Activated naive CD4-positive, alpha-beta T cell (primary cell): Measurements from ENCODE around the gene PIGT.
A peak's percentile ranks its signal among the peaks of the same experiment; 100 is the strongest.

ENCODE experiments used
- DNase-seq, 4 experiments: peaks; one replicate each; lab custom pipeline; 2025; lab: John Stamatoyannopoulos, UW

Gene PIGT

DNA sequence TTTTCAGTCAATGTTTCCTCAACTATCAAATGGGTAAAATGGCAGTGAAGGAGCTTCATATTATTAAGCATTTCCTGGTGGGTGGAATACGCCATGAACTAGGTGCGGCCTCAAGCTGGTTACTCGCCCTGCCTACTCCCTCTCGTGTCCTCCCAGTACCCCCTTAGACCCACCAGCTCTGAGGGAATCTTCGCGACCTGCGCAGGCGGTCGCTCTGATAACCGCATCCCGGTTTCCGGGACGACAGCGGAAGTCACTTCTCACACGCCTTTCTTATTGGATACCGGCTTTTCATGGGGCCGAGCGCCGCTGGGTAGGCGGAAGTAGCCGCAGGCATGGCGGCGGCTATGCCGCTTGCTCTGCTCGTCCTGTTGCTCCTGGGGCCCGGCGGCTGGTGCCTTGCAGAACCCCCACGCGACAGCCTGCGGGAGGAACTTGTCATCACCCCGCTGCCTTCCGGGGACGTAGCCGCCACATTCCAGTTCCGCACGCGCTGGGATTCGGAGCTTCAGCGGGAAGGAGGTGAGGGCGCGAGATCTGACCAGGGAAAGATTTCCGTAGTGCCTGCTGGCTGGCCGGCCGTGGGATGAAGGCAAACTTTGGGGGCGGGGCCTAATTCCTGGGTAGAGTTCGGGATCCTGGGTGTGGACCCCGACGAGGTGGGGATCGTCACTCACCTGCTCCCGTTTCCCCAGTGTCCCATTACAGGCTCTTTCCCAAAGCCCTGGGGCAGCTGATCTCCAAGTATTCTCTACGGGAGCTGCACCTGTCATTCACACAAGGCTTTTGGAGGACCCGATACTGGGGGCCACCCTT, at the start of gene PIGT:
Gene PIGT (plus strand): TSS at position 320 of the 816 bp plus-strand sequence. CDS start 16 bp downstream, at position 336.
- DNase-seq = peak; percentile 60 to 83 (median 72)

DNA sequence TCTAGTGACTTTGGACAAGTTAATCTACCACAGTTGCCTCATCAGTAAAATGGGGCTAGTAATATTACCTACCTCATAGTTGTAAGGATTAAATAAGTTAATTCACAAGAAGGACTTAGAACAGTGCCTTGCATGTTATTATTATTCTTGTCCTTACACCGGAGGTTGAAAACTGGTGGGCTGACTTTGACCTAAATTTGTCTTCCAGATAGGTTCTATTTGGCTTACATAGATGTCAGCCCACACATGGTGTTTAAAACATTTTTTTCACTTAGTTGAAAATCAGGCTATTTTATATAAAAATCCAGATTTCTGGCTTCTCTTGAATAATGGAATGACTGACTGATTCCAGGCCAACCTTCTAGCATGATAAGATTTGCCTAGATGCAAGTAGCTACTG, 49.7 kb upstream of the PIGT start:
- DNase-seq = no peak

DNA sequence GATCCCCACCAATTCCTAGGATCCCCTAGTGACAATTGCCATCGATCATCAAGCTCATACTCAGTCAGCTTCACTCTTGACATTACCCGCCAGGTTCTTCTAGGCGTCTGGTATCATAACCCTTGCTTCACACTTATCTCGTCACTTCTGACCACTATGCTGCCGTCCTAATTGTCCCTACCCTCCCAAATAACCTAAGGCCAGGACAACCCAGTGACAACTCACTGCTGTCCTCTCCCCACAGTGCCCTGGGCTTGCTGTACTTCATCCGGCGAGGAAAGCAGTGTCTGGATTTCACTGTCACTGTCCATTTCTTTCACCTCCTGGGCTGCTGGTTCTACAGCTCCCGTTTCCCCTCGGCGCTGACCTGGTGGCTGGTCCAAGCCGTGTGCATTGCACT, 49.3 kb upstream of the PIGT start:
- DNase-seq = no peak

DNA sequence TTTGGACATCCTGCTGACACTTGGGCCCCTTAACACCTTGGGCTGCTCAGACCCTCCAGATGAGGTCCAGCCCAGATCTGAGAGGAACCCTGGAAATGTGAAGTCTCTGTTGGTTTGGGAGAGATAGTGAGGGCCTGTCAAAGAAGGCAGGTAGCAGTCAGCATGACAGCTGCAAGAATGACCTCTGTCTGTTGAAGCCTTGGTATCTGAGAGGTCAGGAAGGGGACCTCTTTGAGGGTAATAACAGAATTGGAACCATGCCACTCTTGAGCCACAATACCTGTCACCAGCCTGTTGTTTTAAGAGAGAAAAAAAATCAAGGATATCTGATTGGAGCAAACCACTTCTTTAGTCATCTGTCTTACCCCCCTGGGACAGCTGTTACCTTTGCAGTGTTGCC, 48.8 kb upstream of the PIGT start:
- DNase-seq = no peak

DNA sequence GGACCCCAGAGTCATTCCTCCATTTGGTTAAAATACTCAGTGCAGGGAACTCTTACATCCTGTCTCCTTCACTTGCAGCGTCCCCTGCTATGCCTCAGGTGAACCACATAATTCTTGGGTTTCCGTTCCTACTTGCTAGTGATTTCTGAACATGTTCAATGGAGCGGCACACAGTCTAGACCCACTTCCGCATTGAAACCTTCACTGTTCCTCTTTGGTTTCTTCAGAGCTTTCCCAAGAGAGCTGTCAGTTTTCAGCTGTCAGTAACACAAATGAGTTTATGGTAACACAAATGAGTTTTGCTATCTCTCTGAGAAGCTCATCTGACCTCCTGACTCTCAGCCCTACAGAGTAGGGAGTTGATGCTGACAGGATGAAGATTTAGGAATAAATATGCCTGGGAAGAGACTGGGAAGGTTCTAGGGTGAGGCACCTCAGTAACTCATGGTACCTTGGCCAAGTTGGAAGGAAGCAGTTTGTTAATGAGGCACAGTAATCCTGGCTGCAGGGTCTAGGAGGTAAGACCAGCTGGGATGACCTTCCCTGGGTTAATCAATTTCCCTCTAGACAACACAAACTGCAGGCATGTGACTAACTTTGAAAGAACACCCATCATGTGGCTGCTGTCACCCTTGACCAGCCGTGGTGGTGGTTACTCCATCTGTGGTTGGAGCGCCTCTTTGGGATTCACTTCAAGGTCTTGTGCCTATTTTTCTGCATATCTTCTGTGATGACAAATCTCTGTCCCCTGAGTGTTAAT, 47.5 kb upstream of the PIGT start:
- DNase-seq = no peak

DNA sequence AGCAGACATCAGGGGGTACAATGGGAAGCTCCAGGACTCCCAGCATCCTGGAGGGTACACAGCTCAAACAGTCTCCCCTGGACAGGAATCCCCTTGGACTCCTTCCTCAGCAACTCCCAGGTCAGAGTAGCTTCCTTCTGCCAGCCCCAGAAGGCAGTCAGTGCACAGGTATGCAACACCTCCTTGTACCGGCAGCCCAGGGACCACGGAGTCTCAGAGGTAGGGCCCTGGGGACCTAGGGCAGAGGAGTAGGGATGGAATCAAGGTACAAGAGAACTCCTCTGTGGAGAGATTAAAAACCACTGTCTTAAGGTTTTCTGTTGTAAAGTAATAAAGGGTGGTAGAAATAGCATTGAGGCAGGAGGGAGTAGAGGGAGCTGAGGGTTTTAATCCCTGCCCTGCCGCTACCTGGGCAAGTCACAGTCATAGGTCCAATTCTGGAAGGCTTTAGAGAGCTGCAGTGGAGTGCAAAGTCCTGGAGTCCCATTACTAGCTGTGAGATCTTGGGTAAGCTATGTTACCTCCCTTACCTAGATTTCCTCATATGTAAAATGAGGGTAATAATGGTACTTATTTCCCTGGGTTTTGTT, 45.3 kb upstream of the PIGT start:
- no peak for DNase-seq

DNA sequence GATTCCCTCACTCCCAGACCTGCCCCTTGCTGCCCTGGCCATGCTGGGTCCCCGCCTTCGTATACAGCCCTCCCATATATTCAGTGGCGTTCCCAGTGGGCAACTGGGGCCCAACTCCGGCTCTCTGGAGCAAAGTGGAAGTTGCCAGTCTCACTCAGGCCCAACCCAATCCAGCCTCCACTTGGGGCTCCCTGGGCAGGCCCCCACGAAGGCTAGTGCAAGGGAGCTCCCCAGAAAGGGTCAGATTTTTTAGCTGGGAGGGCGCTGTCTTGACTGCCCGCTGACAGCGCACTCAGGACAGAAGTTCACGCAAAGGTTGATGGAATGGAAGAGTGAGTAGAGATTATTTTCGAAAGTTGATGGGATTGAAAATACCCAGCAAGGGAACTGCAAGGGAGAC, 43.7 kb upstream of the PIGT start:
- DNase-seq = no peak

DNA sequence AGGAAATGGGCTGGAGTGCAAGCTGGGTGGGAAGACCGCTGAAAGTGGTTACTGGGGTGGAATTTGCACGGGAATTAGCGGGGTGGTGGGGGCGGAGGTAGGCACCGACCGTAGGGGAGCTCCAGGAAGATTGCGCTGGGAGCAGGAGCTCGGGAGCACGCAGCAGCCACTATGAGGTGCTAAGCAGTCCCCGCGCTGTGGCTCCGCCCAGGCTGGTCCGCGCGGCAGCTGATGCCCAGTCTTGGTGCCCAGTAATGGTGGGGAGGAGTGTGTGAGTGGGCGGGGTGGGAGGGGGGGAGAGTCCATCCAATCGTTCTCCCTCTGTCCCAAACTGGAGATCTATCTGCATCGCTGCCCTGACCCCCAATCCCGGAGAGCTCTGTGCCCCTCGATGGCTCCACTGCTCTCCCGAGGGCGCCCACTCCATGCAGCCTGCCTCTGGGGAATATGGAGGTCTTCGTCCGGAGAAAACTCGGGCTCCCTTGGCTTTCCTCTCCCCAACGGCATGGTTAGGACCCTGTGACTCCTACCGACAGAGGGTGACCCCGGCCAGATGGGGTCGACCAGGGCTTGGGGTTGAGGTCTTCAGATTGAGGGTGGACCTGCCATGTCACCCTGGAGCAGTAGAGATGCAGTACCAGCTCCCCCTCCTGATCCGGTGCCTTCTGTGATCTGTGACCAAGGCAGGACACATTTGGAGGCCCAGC, 43.1 kb upstream of the PIGT start:
- no peak for DNase-seq

DNA sequence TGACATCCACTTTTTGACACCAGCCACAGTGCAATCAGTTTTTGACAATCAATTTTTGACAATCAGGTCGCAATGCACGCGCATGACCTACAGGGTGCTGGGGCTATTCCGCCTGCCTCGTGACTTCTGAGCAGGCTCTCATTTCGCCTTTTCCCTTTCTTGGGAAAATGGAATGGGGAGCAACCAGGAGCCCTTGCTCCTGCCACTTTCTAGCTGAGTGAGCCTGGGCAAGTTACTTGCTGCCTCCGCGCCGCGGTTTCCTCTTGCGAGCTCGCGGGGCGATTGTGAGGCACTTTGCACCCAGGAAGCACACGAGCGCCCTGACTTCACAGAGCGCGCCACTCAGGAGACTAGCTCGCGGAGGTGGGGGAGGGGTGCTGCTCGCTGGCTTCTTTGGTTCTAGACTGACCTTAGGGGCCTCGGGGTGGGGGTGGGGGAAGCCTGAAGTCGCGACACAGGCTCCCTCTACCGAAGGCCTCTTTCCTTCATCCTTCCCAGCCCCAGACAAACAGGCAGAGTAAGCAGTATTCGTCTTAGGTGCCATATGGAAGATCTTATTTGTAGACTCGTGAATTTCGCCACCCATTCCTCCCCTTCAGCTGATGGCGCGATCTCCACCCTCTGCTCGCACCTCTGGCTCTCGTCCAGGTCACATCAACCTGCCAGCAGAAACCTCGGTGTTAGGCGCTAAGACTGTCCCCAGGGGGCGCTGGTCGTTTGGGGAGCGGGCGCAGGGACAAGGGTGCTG, 42.4 kb upstream of the PIGT start:
- peak; percentile 68 to 89 (median 80) for DNase-seq

DNA sequence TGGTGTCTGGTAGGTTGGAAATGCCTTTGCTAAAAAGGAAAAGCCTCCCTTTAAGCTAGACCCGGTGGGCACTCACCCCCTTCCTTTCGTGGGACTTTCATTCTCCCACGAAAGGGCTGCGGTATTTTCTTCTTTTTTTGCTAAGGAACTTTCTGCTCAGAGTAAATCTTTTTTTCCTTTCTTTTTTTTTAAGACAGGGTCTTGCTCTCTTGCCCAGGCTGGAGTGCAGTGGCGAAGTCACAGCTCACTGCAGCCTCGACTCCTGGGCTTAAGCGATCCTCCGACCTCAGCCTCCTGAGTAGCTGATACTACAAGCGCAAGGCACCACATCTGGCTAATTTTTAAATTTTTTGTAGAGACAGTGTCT, 41.9 kb upstream of the PIGT start:
- DNase-seq = no peak

DNA sequence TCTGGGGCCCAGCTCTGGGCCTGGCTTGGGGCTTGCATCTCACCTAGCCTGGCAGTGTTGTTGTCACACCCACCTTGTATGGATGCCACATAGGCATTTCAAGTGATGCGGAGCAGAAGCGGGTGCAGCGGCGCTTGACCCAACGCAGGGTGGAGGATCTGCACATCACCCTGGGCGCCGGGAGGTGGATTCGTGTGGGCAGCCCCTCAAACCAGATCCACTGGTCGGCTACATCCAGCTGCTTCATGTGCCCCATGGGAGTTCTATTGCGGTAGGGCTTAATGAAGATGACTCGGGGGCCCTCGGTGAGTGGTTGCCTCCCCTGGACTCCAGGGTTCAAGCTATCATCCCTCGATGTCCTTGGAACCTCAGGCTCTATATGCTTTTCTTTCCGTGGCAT, 41.0 kb upstream of the PIGT start:
- no peak for DNase-seq

DNA sequence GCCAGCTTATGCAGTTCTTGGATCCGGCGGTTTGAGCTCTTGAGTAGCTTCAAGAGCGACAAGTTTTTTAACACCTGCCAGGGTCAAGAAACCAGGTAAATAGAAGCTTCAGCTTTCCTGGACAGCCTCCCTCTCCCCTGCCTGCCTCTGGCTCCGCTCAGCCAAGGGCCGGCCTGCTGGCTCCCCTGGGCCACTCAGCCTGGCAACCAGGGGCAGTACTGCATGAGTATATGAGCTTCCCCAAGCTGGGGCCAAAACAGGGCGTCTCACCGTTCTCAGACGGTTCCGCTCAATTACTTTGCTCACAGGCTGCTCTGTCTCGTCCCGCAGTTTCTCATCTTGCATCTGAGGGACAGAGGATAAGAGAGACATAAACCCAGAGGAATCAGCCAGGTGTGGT, 38.7 kb upstream of the PIGT start:
- no peak for DNase-seq

DNA sequence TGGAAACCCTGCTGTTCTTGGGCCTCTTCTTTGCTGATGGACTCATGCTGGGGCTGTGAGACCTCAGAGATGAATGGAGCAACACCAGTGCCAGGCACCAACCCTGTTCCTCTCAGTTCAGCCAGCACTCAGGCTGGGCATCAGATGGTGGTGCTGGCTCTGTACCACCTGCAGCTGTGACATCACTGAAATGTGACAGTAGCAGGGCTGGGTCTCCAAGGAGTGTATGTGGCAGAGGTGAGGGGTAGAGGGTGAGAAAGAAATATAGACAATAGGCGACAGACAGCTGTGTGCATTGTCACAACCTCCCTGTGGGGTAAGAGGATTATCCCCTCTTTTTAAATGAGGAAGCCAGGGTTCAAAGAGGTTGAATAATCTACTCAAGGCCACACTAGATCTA, 37.8 kb upstream of the PIGT start, which contains the start of gene TP53TG5:
Gene TP53TG5 (minus strand): TSS at position 135 of the 400 bp plus-strand sequence. CDS start 89 bp downstream, at position 46.
- no peak for DNase-seq

DNA sequence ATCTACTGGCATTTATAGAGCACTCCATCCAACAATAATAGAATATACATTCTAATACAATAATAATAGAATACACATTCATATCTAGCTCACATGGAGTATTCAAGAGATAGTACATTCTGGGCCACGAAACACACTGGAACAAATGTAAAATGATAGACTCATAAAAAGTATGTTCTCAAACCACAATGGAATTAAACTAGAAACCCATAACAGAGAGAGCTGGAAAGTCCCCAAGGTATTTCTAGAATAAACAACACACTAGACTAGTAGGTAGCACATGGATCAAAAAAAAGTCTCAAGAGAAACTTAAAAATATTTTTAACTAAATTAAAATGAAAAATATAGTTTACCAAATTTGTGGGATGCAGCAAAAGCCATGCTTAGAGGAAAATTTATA, 28.7 kb upstream of the PIGT start:
- no peak for DNase-seq

DNA sequence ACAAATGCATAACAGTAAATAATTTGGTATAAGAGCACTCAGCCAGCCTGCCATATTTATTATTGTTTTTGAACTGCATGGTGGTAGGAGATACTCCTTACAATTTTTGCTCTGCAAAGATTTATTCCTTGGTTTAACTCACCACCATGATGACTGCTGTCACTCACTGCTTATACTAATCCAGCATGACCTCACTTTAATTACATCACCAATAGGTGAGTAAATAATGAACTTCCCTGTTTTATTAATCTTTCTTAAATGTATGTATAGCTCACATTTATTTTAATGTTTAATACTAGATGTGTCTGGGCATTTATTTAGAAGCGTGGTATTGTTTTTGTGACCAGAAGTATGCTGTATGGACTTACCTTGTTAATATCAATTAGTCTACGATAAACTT, 25.0 kb upstream of the PIGT start:
- DNase-seq = no peak

DNA sequence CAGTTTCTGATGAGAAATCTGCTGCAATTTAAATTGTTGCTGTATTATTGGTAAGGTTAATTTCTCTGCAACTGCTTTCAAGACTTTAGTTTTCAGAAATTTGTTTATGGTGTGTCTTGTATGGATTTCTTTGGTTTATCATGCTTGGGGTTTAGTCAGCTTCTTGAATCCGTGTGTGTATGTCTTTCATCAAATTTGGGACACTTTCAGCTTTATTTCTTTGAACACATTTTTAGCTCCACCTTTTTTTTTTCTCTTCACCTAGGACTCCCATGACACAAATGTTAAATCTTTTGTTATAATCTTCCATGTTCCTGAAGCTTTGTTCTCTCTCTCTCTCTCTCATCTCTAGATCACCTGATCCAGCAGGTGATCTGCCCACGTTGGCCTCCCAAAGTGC, 24.4 kb upstream of the PIGT start:
- DNase-seq = no peak

DNA sequence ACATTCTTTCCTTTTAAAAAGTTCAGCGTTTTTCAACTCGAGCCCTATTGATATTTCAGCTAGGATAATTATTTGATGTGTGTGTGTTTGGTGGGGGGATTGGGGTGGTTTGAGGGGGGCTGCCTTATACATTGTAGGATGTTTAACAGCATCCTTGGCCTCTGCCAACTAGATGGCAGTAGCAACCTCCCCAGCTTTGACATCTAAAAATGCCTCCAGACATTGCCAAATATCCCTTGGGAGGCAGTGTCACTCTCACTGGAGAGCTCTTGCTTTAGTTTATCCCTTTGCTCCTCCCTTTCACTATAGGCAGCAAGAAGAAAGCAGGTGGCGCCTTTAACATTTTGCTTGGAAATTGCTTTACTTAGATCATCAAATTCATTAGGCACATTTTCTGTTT, 23.2 kb upstream of the PIGT start:
- no peak for DNase-seq

DNA sequence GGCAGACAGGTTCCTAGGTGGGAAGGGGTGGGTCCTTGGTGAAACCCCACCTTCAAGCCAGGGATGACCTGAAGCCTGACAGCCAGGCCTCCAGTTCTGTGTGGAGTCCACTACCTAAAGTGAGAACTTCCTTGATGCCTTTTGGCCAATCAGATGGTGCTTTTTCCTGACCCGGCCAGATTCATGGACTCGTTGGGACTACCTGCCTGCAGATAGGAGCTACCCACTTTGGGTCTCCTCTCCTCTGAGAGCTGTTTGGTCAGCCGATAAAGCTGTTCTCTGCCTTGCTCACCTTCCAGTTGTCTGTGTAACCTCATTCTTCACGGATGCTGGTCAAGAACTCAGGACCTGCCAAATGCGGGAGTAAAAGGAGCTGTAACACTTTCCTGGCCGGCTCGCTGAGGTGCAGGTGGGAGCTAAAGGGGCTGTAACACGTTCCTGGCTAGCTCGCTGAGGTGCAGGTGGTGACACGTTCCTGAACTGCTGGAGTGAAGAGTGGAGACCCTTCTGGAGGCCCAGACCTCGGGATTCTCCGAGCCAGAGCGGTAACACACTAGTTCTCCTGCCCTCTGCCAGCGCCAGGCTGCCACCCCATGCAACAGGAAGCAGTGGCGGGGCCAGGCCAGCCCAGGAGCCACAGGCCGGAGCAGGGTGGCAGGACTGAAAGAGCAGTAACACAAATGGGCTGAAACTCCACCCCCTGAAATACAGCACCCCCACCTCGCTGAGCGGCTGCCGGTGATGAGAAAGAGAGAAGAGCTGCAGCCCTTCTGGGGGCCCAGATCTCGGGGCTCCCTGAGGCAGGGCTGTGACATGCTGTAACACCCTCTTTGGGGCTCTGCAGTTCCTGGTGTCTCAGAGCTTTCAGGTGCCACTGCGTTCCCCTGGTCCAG, 21.5 kb upstream of the PIGT start:
- DNase-seq = no peak

DNA sequence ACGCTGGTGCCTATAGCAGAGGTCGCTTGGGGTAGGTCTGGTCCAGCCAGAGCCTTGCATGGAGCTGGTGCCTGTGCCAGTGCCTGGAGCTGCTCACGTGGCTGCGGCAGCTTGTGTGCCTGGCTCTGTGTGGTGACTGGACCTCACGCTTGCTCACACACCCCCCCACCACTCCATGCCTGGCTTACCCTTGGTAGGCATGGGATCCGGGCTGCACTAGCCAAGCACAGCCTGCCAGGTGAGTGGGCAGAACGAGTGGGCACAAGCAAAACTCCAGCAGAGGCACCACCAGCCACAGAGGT, 20.9 kb upstream of the PIGT start:
- no peak for DNase-seq

DNA sequence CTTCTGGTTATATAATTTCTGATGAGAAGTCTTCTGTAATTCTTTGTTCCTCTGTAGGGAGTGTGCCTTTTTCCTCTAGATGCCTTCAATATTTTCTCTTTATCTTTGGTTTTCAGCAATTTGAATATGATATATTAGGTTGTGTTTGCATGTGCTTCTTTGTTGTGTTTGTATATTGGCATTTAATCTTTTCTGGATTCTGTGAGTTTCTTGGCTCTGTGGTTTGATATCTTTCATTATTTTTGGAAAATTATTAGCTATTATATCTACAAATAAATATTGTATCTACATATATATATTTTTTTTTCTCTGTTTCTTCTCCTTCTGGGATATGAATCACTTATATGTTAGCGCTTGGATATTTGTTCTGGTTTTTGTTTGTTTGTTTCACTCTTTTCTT, 16.9 kb upstream of the PIGT start:
- DNase-seq = no peak
